Activated CD8-positive, alpha-beta memory T cell treated with anti-CD3 and anti-CD28 coated beads, Interleukin-2, amount 10 ng/mL, durations not matched to agents 7 days and 5 days (primary cell): ENCODE measurements around the gene SCN5A. TPM values are rescaled to one million over a fixed set of nuclear protein-coding genes. Genes with fewer than 3 reads are reported as not detected.

Source experiments
- ATAC-seq: fragments of 150-1000 bp; cut with Tn5 transposase; one replicate; pipeline ENCODE4 v1.10.0; 2021; ENCODE audit warnings: moderate library complexity
- CTCF ChIA-PET: fragments of 350-600 bp; sonication (Branson Sonifier 250); formaldehyde crosslinking; loops from one replicate; lab custom pipeline; 2021; ENCODE audit warnings: antibody characterized with exemption; lab: Charles Lee
- DNase-seq: peaks from one replicate; pipeline ENCODE4 v3.0.0-alpha.2; 2020
- H3K27ac Mint-ChIP-seq: one replicate; pipeline ENCODE4 v1.8.0; 2021; ENCODE audit warnings: mild to moderate bottlenecking, mixed read lengths
- H3K27me3 Mint-ChIP-seq: one replicate; pipeline ENCODE4 v1.8.0; 2021; ENCODE audit warnings: mixed read lengths
- H3K36me3 Mint-ChIP-seq: one replicate; pipeline ENCODE4 v1.8.0; 2021; ENCODE audit warnings: mild to moderate bottlenecking, mixed read lengths
- H3K4me1 Mint-ChIP-seq: one replicate; pipeline ENCODE4 v1.8.0; 2021; ENCODE audit warnings: mixed read lengths
- H3K4me3 Mint-ChIP-seq: one replicate; pipeline ENCODE4 v1.8.0; 2021; ENCODE audit warnings: mild to moderate bottlenecking, moderate library complexity, mixed read lengths
- H3K9me3 Mint-ChIP-seq: one replicate; pipeline ENCODE4 v1.8.0; 2022; ENCODE audit warnings: low read depth, mixed read lengths
- total RNA-seq, 2 experiments: library from RNA; stranded (reverse); gene quantifications; one replicate each; pipeline ENCODE4 v1.2.3, GENCODE V29; 2021

Gene SCN5A
- total RNA-seq, 2 experiments from 2014 or later, result not detected

GRCh38 chr3:38602576-38603250 lies 46.8 kb downstream of the SCN5A start:
- no peaks in the 10 kb centered on the region for H3K27me3 Mint-ChIP-seq
- no peak overlapping the region for H3K4me3 Mint-ChIP-seq
- no peak for ATAC-seq
- no peak overlapping the region for H3K27ac Mint-ChIP-seq
- DNase-seq, result no peak
- CTCF ChIA-PET, result no interaction called here
- no peaks in the 10 kb centered on the region for H3K36me3 Mint-ChIP-seq
- no peaks in the 10 kb centered on the region for H3K9me3 Mint-ChIP-seq
- H3K4me1 Mint-ChIP-seq, result no peaks in the 10 kb centered on the region

- DNase-seq (no peak), ATAC-seq (no peak)
- Mint-ChIP-seq H3K27me3 (no peaks in the 10 kb centered on the region), H3K27ac (no peak overlapping the region), H3K36me3 (no peaks in the 10 kb centered on the region), H3K4me1 (no peaks in the 10 kb centered on the region), H3K4me3 (no peak overlapping the region), H3K9me3 (no peaks in the 10 kb centered on the region)
- CTCF ChIA-PET, result no interaction called here
Observed at GRCh38 chr3:38601956-38602550, 47.4 kb downstream of the SCN5A start.

GRCh38 chr3:38600551-38600950 lies 48.9 kb downstream of the SCN5A start:
- H3K4me3 Mint-ChIP-seq, result no peak overlapping the region
- ATAC-seq (no peak), DNase-seq (no peak)
- no peaks in the 10 kb centered on the region for H3K9me3 Mint-ChIP-seq
- CTCF ChIA-PET, result no interaction called here
- no peaks in the 10 kb centered on the region for H3K4me1 Mint-ChIP-seq
- H3K27ac Mint-ChIP-seq, result no peak overlapping the region
- no peaks in the 10 kb centered on the region for H3K36me3 Mint-ChIP-seq
- H3K27me3 Mint-ChIP-seq, result no peaks in the 10 kb centered on the region

GRCh38 chr3:38599886-38600285 lies 49.6 kb downstream of the SCN5A start:
- Mint-ChIP-seq H3K4me1 (no peaks in the 10 kb centered on the region), H3K27ac (no peak overlapping the region), H3K4me3 (no peak overlapping the region), H3K9me3 (no peaks in the 10 kb centered on the region), H3K27me3 (peaks cover 3% of the 10 kb centered on the region), H3K36me3 (no peaks in the 10 kb centered on the region)
- DNase-seq (no peak), ATAC-seq (no peak)
- CTCF ChIA-PET, result no interaction called here

GRCh38 chr3:38598791-38599190 lies 50.7 kb downstream of the SCN5A start:
- ATAC-seq (no peak), DNase-seq (no peak)
- Mint-ChIP-seq H3K36me3 (no peaks in the 10 kb centered on the region), H3K27ac (no peak overlapping the region), H3K27me3 (peaks cover 10% of the 10 kb centered on the region), H3K4me1 (no peaks in the 10 kb centered on the region), H3K4me3 (no peak overlapping the region), H3K9me3 (no peaks in the 10 kb centered on the region)
- CTCF ChIA-PET, result no interaction called here

GRCh38 chr3:38597502-38598060 lies 51.9 kb downstream of the SCN5A start:
- Mint-ChIP-seq H3K27ac (no peak overlapping the region), H3K36me3 (no peaks in the 10 kb centered on the region), H3K9me3 (no peaks in the 10 kb centered on the region), H3K4me3 (no peak overlapping the region), H3K27me3 (peaks cover 16% of the 10 kb centered on the region), H3K4me1 (no peaks in the 10 kb centered on the region)
- CTCF ChIA-PET, result interaction anchor here (0.5 kb wide), 1 partner anchor 91 kb away, joined by 3 read pairs; no protein-coding TSS in a partner anchor
- ATAC-seq, result no peak
- DNase-seq, result no peak

- Mint-ChIP-seq H3K27ac (no peak overlapping the region), H3K4me1 (no peaks in the 10 kb centered on the region), H3K9me3 (no peaks in the 10 kb centered on the region), H3K27me3 (peaks cover 24% of the 10 kb centered on the region), H3K4me3 (no peak overlapping the region), H3K36me3 (no peaks in the 10 kb centered on the region)
- DNase-seq (no peak), ATAC-seq (no peak)
- CTCF ChIA-PET, result interaction anchor here (1.0 kb wide), 1 partner anchor 56 kb away, joined by 3 read pairs; no protein-coding TSS in a partner anchor
Observed at GRCh38 chr3:38595393-38595792, 54.1 kb downstream of the SCN5A start.

GRCh38 chr3:38590521-38590920 lies 59.0 kb downstream of the SCN5A start:
- Mint-ChIP-seq H3K36me3 (no peaks in the 10 kb centered on the region), H3K4me1 (no peaks in the 10 kb centered on the region), H3K9me3 (no peaks in the 10 kb centered on the region), H3K4me3 (no peak overlapping the region), H3K27me3 (peaks cover 24% of the 10 kb centered on the region), H3K27ac (no peak overlapping the region)
- ATAC-seq, result no peak
- CTCF ChIA-PET, result interaction anchor here (1.2 kb wide), 1 partner anchor 69 kb away, joined by 5 read pairs; no protein-coding TSS in a partner anchor
- peak; percentile 30 for DNase-seq

GRCh38 chr3:38588995-38589937 lies 60.2 kb downstream of the SCN5A start:
- H3K4me3 Mint-ChIP-seq, result no peak overlapping the region
- H3K4me1 Mint-ChIP-seq, result no peaks in the 10 kb centered on the region
- peak; percentile 33 for DNase-seq
- peaks cover 16% of the 10 kb centered on the region for H3K27me3 Mint-ChIP-seq
- no peak overlapping the region for H3K27ac Mint-ChIP-seq
- H3K9me3 Mint-ChIP-seq, result no peaks in the 10 kb centered on the region
- CTCF ChIA-PET, result interaction anchor here (1.2 kb wide), 2 partner anchors 62 to 68 kb away, joined by 4 to 5 read pairs; no protein-coding TSS in a partner anchor
- no peaks in the 10 kb centered on the region for H3K36me3 Mint-ChIP-seq
- ATAC-seq, result no peak

GRCh38 chr3:38588371-38588971 lies 61.0 kb downstream of the SCN5A start:
- H3K27me3 Mint-ChIP-seq, result peaks cover 11% of the 10 kb centered on the region
- H3K36me3 Mint-ChIP-seq, result no peaks in the 10 kb centered on the region
- H3K9me3 Mint-ChIP-seq, result no peaks in the 10 kb centered on the region
- CTCF ChIA-PET, result interaction anchor here (1.2 kb wide), 1 partner anchor 63 kb away, joined by 4 read pairs; no protein-coding TSS in a partner anchor
- DNase-seq, result peak; percentile 22
- no peak for ATAC-seq
- H3K4me1 Mint-ChIP-seq, result no peaks in the 10 kb centered on the region
- no peak overlapping the region for H3K4me3 Mint-ChIP-seq
- H3K27ac Mint-ChIP-seq, result no peak overlapping the region

GRCh38 chr3:38587548-38588131 lies 61.8 kb downstream of the SCN5A start:
- peak; percentile 36 for DNase-seq
- H3K36me3 Mint-ChIP-seq, result no peaks in the 10 kb centered on the region
- CTCF ChIA-PET, result no interaction called here
- no peak overlapping the region for H3K4me3 Mint-ChIP-seq
- peaks cover 7% of the 10 kb centered on the region for H3K27me3 Mint-ChIP-seq
- no peaks in the 10 kb centered on the region for H3K4me1 Mint-ChIP-seq
- no peaks in the 10 kb centered on the region for H3K9me3 Mint-ChIP-seq
- no peak overlapping the region for H3K27ac Mint-ChIP-seq
- ATAC-seq, result no peak

- ATAC-seq (no peak), DNase-seq (peak; percentile 37)
- H3K27me3 Mint-ChIP-seq, result peaks cover 3% of the 10 kb centered on the region
- no peaks in the 10 kb centered on the region for H3K4me1 Mint-ChIP-seq
- CTCF ChIA-PET, result no interaction called here
- H3K4me3 Mint-ChIP-seq, result no peak overlapping the region
- no peaks in the 10 kb centered on the region for H3K36me3 Mint-ChIP-seq
- no peaks in the 10 kb centered on the region for H3K9me3 Mint-ChIP-seq
- H3K27ac Mint-ChIP-seq, result no peak overlapping the region
Observed at GRCh38 chr3:38586546-38587520, 62.7 kb downstream of the SCN5A start.
